A673 (cell line): ENCODE measurements around the gene ZNF672.

Experiments
- EZH2 ChIP-seq: fragments of 200-600 bp; sonication (generic); IDR thresholded peaks from 2 replicates; pipeline ENCODE4 v1.6.1; 2017; ENCODE audit warnings: borderline replicate concordance, low read depth, mild to moderate bottlenecking, mixed read lengths, antibody characterized with exemption, low read length; ENCODE audit not compliant: poor library complexity, severe bottlenecking
- TF ChIP-seq, protein P1 (sequence below): fragments of 300-800, 200-600 bp; sonication (generic); conservative IDR thresholded peaks from 2 replicates; pipeline ENCODE4 v1.5.1; 2017; ENCODE audit warnings: low read depth, mild to moderate bottlenecking, antibody characterized with exemption, low read length, moderate library complexity, mixed read lengths

GRCh38 chr1:248805876-248806275 is 32.1 kb upstream of the ZNF672 start:
- no peak for TF ChIP-seq EZH2
- TF ChIP-seq, protein P1, sequence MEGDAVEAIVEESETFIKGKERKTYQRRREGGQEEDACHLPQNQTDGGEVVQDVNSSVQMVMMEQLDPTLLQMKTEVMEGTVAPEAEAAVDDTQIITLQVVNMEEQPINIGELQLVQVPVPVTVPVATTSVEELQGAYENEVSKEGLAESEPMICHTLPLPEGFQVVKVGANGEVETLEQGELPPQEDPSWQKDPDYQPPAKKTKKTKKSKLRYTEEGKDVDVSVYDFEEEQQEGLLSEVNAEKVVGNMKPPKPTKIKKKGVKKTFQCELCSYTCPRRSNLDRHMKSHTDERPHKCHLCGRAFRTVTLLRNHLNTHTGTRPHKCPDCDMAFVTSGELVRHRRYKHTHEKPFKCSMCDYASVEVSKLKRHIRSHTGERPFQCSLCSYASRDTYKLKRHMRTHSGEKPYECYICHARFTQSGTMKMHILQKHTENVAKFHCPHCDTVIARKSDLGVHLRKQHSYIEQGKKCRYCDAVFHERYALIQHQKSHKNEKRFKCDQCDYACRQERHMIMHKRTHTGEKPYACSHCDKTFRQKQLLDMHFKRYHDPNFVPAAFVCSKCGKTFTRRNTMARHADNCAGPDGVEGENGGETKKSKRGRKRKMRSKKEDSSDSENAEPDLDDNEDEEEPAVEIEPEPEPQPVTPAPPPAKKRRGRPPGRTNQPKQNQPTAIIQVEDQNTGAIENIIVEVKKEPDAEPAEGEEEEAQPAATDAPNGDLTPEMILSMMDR: no peak
